ENCODE data around the gene TP53BP1.

DNA sequence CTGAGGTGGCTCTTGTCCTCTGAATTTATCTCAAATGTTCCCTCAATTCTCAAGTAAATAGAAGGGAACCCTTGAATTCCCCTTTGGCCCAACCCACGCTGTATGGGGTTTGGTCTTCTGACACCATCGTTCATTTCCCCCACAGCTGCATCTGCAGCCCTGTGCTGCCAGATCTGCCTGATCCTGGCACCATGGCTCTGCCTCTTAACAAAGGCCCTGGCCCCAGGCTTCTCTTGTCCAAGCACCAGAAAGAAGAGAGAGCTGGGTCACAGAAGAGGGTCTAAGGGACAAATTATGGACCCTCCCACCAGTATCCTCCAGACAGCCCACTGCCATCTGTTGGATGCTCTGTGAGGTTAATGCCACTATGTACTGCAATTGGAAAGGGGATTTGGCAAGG is 26.2 kb upstream of the TP53BP1 start:
- no peak for TF ChIP-seq EZH2 (IDR thresholded peaks at IDR 0.05; ENCODE audit: insufficient read depth, poor library complexity, severe bottlenecking)
- no peak for TF ChIP-seq EZH2phosphoT487 (IDR thresholded peaks at IDR 0.05; ENCODE audit: insufficient read depth, low read depth)

All from GM23248 (cell line).